ENCODE results near the gene SPATA2. TPM values are rescaled to one million over a fixed set of nuclear protein-coding genes. Genes with fewer than 3 reads are reported as not detected.

The SPATA2 gene
- total RNA-seq, 1 donor from 2014 or later: 0.79 TPM

DNA sequence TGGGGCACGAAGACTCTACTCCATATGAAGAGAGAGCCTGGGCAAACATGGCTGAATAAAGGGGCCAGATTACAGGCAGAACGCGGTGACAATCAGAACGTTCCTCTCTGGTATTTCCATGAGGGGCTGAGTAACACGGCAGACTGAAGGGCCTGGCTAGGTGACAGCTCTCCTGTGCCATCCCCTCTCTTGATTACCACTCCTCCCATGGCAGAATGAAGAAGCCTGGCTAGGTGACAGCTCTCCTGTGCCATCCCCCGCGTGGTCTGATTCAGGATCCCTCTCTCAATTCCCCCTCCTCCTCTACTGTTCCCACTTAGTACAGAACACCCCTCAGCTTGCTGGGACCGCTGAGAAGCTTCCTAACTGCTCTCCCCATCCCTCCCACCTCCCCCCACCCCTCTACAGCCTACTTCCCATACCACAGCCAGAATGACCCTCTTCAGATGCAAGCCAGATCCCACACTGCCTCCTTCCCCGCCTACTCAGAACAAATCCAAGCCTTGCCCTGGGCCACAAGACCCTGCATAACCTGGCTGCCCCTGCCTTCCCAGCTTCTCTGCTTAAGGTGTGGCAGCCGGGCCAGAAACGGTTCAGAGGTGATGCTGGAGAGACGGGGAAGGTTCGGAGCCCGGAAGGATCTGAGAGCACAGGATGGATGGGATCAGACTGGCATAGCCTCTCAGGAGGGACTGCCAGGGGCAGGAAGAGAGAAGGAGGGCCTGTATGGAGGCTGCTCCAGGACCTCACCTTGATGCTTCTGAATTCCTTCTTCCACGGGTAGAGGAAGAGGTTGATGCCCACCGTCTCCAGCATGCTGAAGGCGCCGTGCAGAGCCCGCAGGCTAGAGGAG lies 7.7 kb downstream of the SPATA2 start:
- TF ChIP-seq, protein P1, sequence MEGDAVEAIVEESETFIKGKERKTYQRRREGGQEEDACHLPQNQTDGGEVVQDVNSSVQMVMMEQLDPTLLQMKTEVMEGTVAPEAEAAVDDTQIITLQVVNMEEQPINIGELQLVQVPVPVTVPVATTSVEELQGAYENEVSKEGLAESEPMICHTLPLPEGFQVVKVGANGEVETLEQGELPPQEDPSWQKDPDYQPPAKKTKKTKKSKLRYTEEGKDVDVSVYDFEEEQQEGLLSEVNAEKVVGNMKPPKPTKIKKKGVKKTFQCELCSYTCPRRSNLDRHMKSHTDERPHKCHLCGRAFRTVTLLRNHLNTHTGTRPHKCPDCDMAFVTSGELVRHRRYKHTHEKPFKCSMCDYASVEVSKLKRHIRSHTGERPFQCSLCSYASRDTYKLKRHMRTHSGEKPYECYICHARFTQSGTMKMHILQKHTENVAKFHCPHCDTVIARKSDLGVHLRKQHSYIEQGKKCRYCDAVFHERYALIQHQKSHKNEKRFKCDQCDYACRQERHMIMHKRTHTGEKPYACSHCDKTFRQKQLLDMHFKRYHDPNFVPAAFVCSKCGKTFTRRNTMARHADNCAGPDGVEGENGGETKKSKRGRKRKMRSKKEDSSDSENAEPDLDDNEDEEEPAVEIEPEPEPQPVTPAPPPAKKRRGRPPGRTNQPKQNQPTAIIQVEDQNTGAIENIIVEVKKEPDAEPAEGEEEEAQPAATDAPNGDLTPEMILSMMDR (IDR thresholded peaks at IDR 0.05; ENCODE audit: insufficient read depth, low read length, severe bottlenecking): no peak
- FAIRE-seq (no peak), DNase-seq (ENCODE audit: low read depth) (no peak)
- H3K36me3 ChIP-seq (ENCODE audit: control insufficient read depth, insufficient read depth, low read length): peaks cover 23% of the 10 kb centered on the region
- H3K27me3 ChIP-seq (ENCODE audit: control insufficient read depth, insufficient read depth, low read length): no peaks in the 10 kb centered on the region
- no peak overlapping the region for H3K4me3 ChIP-seq (ENCODE audit: low read depth, low read length)

DNA sequence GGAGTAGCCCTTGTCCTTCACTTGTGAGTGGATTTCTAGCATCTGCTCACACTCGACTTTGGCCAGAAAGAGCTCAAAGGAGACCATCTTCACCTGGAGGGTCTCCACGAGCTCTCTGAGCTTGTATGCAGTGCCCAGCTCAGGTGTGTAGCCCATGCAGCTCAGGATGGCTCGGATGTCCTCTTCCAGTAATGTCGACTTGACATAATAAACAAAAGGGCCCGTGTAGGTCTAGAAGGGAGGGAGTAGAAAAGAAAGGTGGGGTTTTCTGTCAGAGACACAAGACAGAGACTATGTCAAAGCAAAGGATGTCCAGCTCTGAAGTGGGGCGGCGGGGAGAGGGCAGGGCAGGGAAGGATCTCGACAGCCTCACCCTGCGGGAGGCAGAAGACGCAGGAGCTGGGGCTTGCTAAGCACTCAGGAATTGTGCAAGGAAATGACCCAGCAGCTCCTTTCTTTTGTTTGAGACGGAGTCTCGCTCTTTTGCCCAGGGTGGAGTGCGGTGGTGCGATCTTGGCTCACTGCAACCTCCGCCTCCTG lies 8.6 kb downstream of the SPATA2 start:
- TF ChIP-seq, protein P1 (IDR thresholded peaks at IDR 0.05; ENCODE audit: insufficient read depth, low read length, severe bottlenecking): no peak

DNA sequence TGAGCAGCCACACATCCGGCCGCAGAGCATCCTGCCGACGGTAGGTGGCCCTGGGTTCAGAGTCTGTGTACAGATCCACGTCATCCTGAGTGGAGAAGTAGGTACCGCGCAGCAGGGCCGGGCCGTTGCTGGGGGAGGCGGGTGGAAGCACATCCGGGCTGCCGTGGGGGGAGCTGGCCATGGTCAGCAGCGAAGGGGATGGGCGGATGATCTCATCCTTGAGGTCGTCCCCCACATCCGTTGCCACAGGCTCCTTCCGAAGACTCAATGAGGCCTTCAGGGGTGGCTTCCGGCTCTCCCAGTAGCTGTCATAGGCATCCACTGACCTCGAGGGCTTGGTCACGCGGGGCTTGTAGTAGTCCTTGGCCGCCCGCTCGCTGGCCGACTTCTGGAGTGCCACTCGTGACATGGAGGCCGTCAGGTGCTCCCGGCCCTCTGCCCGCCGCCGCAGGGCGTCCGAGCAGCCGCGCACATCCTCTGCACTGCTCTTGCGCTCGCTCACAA lies 9.2 kb downstream of the SPATA2 start:
- DNase-seq (ENCODE audit: low read depth) (no peak), FAIRE-seq (no peak)
- peaks cover 23% of the 10 kb centered on the region for H3K36me3 ChIP-seq (ENCODE audit: control insufficient read depth, insufficient read depth, low read length)
- H3K27me3 ChIP-seq (ENCODE audit: control insufficient read depth, insufficient read depth, low read length): no peaks in the 10 kb centered on the region
- H3K4me3 ChIP-seq (ENCODE audit: low read depth, low read length): no peak overlapping the region
- TF ChIP-seq, protein P1 (IDR thresholded peaks at IDR 0.05; ENCODE audit: insufficient read depth, low read length, severe bottlenecking): no peak

More for the DNA sequence above, 8.6 kb downstream of the SPATA2 start:
- H3K4me3 ChIP-seq (ENCODE audit: low read depth, low read length): no peak overlapping the region
- DNase-seq (ENCODE audit: low read depth) (no peak), FAIRE-seq (no peak)
- no peaks in the 10 kb centered on the region for H3K27me3 ChIP-seq (ENCODE audit: control insufficient read depth, insufficient read depth, low read length)
- H3K36me3 ChIP-seq (ENCODE audit: control insufficient read depth, insufficient read depth, low read length): peaks cover 23% of the 10 kb centered on the region

DNA sequence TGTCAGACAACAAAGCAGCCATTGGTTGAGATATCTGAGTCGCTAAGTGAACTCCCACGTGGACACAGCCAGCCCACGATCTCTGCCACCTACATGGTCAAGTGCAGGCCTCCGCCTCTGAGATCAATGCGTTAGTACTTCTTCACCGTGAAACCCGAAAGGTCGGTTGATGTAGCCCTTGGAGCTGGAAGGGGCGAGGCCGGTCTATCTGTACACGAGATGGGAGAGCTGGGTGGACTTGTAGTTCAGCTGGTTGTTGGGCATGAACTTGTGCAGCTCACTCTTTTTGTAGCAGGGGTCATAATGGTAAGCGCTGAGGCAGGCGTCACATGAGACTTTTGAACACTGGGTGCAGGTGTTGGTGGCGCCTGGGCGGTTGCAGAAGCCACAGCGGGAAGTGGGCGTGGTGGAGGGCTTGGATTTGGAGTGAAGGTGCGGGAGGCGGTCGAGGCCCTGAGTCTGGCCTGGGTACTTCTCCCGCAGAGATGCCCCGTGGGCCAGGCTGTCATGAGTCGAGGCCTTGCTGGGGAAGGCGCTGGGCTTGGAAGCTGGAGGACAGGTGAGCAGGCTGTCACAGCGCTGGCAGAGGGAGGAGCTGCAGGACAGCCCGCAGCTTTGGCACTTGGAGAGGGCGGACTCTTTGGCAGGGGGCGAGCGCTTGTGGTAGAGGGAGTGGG lies 9.8 kb downstream of the SPATA2 start:
- H3K36me3 ChIP-seq (ENCODE audit: control insufficient read depth, insufficient read depth, low read length): peaks cover 23% of the 10 kb centered on the region
- FAIRE-seq (no peak), DNase-seq (ENCODE audit: low read depth) (no peak)
- H3K27me3 ChIP-seq (ENCODE audit: control insufficient read depth, insufficient read depth, low read length): no peaks in the 10 kb centered on the region
- no peak overlapping the region for H3K4me3 ChIP-seq (ENCODE audit: low read depth, low read length)
- TF ChIP-seq, protein P1 (IDR thresholded peaks at IDR 0.05; ENCODE audit: insufficient read depth, low read length, severe bottlenecking): no peak

GRCh38 chr20:49904440-49905214 lies 10.7 kb downstream of the SPATA2 start:
- FAIRE-seq: no peak
- no peak for DNase-seq (ENCODE audit: low read depth)
- Histone ChIP-seq H3K36me3 (ENCODE audit: control insufficient read depth, insufficient read depth, low read length) (peaks cover 21% of the 10 kb centered on the region), H3K4me3 (ENCODE audit: low read depth, low read length) (no peak overlapping the region), H3K27me3 (ENCODE audit: control insufficient read depth, insufficient read depth, low read length) (no peaks in the 10 kb centered on the region)
- TF ChIP-seq, protein P1 (IDR thresholded peaks at IDR 0.05; ENCODE audit: insufficient read depth, low read length, severe bottlenecking): no peak

Measured in bronchial epithelial cell (primary cell).